Muscle layer of duodenum (tissue), 2 donors: ENCODE results near the gene NBPF4.
"Not testable (repeated sequence)": the region's sequence is repeated elsewhere in the genome, so short reads cannot be mapped to it uniquely, and the experiment has no call there.

Experiments
- H3K27ac ChIP-seq: one replicate; pipeline ENCODE4 v1.7.0; 2013; ENCODE audit warnings: mild to moderate bottlenecking, low read length
- H3K27me3 ChIP-seq: one replicate; pipeline ENCODE4 v1.7.0; 2013; ENCODE audit warnings: low read depth, mild to moderate bottlenecking, control low read depth, low read length
- H3K36me3 ChIP-seq, 2 donors: one replicate each; pipeline ENCODE4 v1.7.0; 2013; ENCODE audit warnings: low read length in 2 of 2, control low read depth in 1 of 2, mild to moderate bottlenecking in 1 of 2; ENCODE audit not compliant: insufficient read depth in 2 of 2, control insufficient read depth in 1 of 2
- H3K4me1 ChIP-seq, 2 donors: one replicate each; pipeline ENCODE4 v1.7.0; 2013; ENCODE audit warnings: low read length in 2 of 2, mild to moderate bottlenecking in 2 of 2, control low read depth in 1 of 2, moderate library complexity in 1 of 2; ENCODE audit not compliant: insufficient read depth in 2 of 2, control insufficient read depth in 1 of 2
- H3K4me3 ChIP-seq, 2 donors: one replicate each; pipeline ENCODE4 v1.7.0; 2013; ENCODE audit warnings: low read length in 2 of 2, low read depth in 1 of 2, mild to moderate bottlenecking in 1 of 2
- H3K9me3 ChIP-seq, 2 donors: one replicate each; pipeline ENCODE4 v1.7.0; 2013; ENCODE audit warnings: low read length in 2 of 2, control low read depth in 1 of 2, mild to moderate bottlenecking in 1 of 2; ENCODE audit not compliant: control insufficient read depth in 1 of 2
- donor health status: healthy.

The NBPF4 gene

GRCh38 chr1:108243976-108244375 lies at the start of gene NBPF4:
Gene NBPF4 (minus strand): TSS chr1:108244076. CDS start chr1:108243761, 315 bp downstream.
- not testable (repeated sequence) for H3K36me3 ChIP-seq, H3K9me3 ChIP-seq, H3K4me1 ChIP-seq, H3K4me3 ChIP-seq, H3K27ac ChIP-seq, H3K27me3 ChIP-seq

- H3K27ac ChIP-seq, H3K4me3 ChIP-seq, H3K9me3 ChIP-seq, H3K27me3 ChIP-seq, H3K36me3 ChIP-seq, H3K4me1 ChIP-seq: not testable (repeated sequence)
Observed at GRCh38 chr1:108282528-108283257, 38.8 kb upstream of the NBPF4 start.

- not testable (repeated sequence) for H3K36me3 ChIP-seq, H3K4me3 ChIP-seq, H3K4me1 ChIP-seq, H3K27ac ChIP-seq, H3K9me3 ChIP-seq, H3K27me3 ChIP-seq
Observed at GRCh38 chr1:108272485-108273327, 28.8 kb upstream of the NBPF4 start.

GRCh38 chr1:108267097-108267496 lies 23.2 kb upstream of the NBPF4 start:
- H3K27me3 ChIP-seq, H3K4me3 ChIP-seq, H3K36me3 ChIP-seq, H3K4me1 ChIP-seq, H3K27ac ChIP-seq, H3K9me3 ChIP-seq: not testable (repeated sequence)

- not testable (repeated sequence) for H3K27ac ChIP-seq, H3K4me1 ChIP-seq, H3K9me3 ChIP-seq, H3K27me3 ChIP-seq, H3K36me3 ChIP-seq, H3K4me3 ChIP-seq
Observed at GRCh38 chr1:108261967-108262366, 18.1 kb upstream of the NBPF4 start.

- H3K4me1 ChIP-seq, H3K27ac ChIP-seq, H3K27me3 ChIP-seq, H3K36me3 ChIP-seq, H3K9me3 ChIP-seq, H3K4me3 ChIP-seq: not testable (repeated sequence)
Observed at GRCh38 chr1:108261519-108261918, 17.6 kb upstream of the NBPF4 start.

- not testable (repeated sequence) for H3K36me3 ChIP-seq, H3K4me3 ChIP-seq, H3K4me1 ChIP-seq, H3K27me3 ChIP-seq, H3K9me3 ChIP-seq, H3K27ac ChIP-seq
Observed at GRCh38 chr1:108260578-108261259, 16.8 kb upstream of the NBPF4 start.

GRCh38 chr1:108255426-108255825 lies 11.6 kb upstream of the NBPF4 start:
- not testable (repeated sequence) for H3K9me3 ChIP-seq, H3K27me3 ChIP-seq, H3K36me3 ChIP-seq, H3K27ac ChIP-seq, H3K4me1 ChIP-seq, H3K4me3 ChIP-seq

GRCh38 chr1:108239426-108239825 lies 4.5 kb downstream of the NBPF4 start:
- not testable (repeated sequence) for H3K4me1 ChIP-seq, H3K27me3 ChIP-seq, H3K36me3 ChIP-seq, H3K27ac ChIP-seq, H3K9me3 ChIP-seq, H3K4me3 ChIP-seq

- not testable (repeated sequence) for H3K9me3 ChIP-seq, H3K27me3 ChIP-seq, H3K36me3 ChIP-seq, H3K4me1 ChIP-seq, H3K27ac ChIP-seq, H3K4me3 ChIP-seq
Observed at GRCh38 chr1:108235308-108235707, 8.6 kb downstream of the NBPF4 start.

GRCh38 chr1:108232183-108232582 lies 11.7 kb downstream of the NBPF4 start:
- H3K27me3 ChIP-seq, H3K27ac ChIP-seq: not testable (repeated sequence)

More at GRCh38 chr1:108232183-108232582, 11.7 kb downstream of the NBPF4 start:
- not testable (repeated sequence) for H3K4me1 ChIP-seq, H3K9me3 ChIP-seq, H3K4me3 ChIP-seq, H3K36me3 ChIP-seq
